GM19043 (cell line): ENCODE measurements around the gene NKAIN2.
"Not testable (repeated sequence)": the region's sequence is repeated elsewhere in the genome, so short reads cannot be mapped to it uniquely, and the experiment has no call there.

Experiments used
- ATAC-seq: cut with Tn5 transposase; IDR thresholded peaks from one replicate; pipeline ENCODE4 v1.9.1; 2021; ENCODE audit warnings: low read depth; ENCODE audit not compliant: unreplicated experiment

Gene NKAIN2

GRCh38 chr6:124167249-124167648 lies 363.6 kb downstream of the NKAIN2 start:
- not testable (repeated sequence) for ATAC-seq

- no peak for ATAC-seq
Measured at GRCh38 chr6:124190256-124190655, 386.6 kb downstream of the NKAIN2 start.

- ATAC-seq: no peak
Measured at GRCh38 chr6:124193132-124193531, 389.5 kb downstream of the NKAIN2 start.

- ATAC-seq: no peak
Measured at GRCh38 chr6:124197148-124197547, 393.5 kb downstream of the NKAIN2 start.

GRCh38 chr6:124199286-124199685 lies 395.6 kb downstream of the NKAIN2 start:
- no peak for ATAC-seq

- ATAC-seq: no peak
Measured at GRCh38 chr6:124200661-124201060, 397.0 kb downstream of the NKAIN2 start.

GRCh38 chr6:124203101-124203811 lies 399.6 kb downstream of the NKAIN2 start:
- no peak for ATAC-seq

- no peak for ATAC-seq
Measured at GRCh38 chr6:124203812-124204167, 400.1 kb downstream of the NKAIN2 start.

- no peak for ATAC-seq
Measured at GRCh38 chr6:124205921-124206320, 402.3 kb downstream of the NKAIN2 start.

GRCh38 chr6:124223611-124224345 lies 420.1 kb downstream of the NKAIN2 start:
- no peak for ATAC-seq

- no peak for ATAC-seq
Measured at GRCh38 chr6:124226396-124226795, 422.7 kb downstream of the NKAIN2 start.

GRCh38 chr6:124233221-124233620 lies 429.6 kb downstream of the NKAIN2 start:
- no peak for ATAC-seq

GRCh38 chr6:124234801-124235200 lies 431.1 kb downstream of the NKAIN2 start:
- no peak for ATAC-seq

- no peak for ATAC-seq
Measured at GRCh38 chr6:124237911-124238310, 434.2 kb downstream of the NKAIN2 start.

GRCh38 chr6:124238408-124238807 lies 434.7 kb downstream of the NKAIN2 start:
- ATAC-seq: not testable (repeated sequence)

GRCh38 chr6:124254941-124255685 lies 451.4 kb downstream of the NKAIN2 start:
- ATAC-seq: no peak

- ATAC-seq: no peak
Measured at GRCh38 chr6:124260337-124260736, 456.7 kb downstream of the NKAIN2 start.

- ATAC-seq: no peak
Measured at GRCh38 chr6:124269733-124270132, 466.1 kb downstream of the NKAIN2 start.

GRCh38 chr6:124273701-124274100 lies 470.0 kb downstream of the NKAIN2 start:
- ATAC-seq: no peak

GRCh38 chr6:124282541-124282940 lies 478.9 kb downstream of the NKAIN2 start:
- ATAC-seq: no peak

GRCh38 chr6:124283486-124283885 lies 479.8 kb downstream of the NKAIN2 start:
- ATAC-seq: no peak
